HCT116 (cell line): Measurements from ENCODE around the gene GDI1. TPM values are rescaled to one million over a fixed set of nuclear protein-coding genes. Genes with fewer than 3 reads are reported as not detected.

Experiments used
- ATAC-seq: fragments of 200-7000 bp; cut with Tn5 transposase; 2 replicates; pipeline ENCODE4 v1.9.1; 2020; ENCODE audit warnings: mild to moderate bottlenecking, moderate library complexity
- BruUV-seq: library from RNA; stranded (reverse); fragments of 400-500 nt; replicated peaks from 2 replicates; lab custom pipeline; 2021; lab: Mats Ljungman, UMichigan
- CTCF ChIA-PET: fragments of 300-600 bp; sonication (Branson Sonifier 250); formaldehyde crosslinking; loops from one replicate; lab custom pipeline; 2021; ENCODE audit warnings: antibody characterized with exemption; lab: Charles Lee
- POLR2A ChIA-PET: fragments of 300-600, 350-600 bp; sonication (Branson Sonifier 250); formaldehyde crosslinking; loops from one replicate; lab custom pipeline; 2021; ENCODE audit warnings: antibody characterized with exemption; lab: Charles Lee
- RAD21 ChIA-PET, 2 experiments: fragments of 300-600 bp; sonication (Branson Sonifier 250); formaldehyde crosslinking; loops; one replicate each; lab custom pipeline; 2023; ENCODE audit warnings: low total read pairs in 2 of 2; ENCODE audit not compliant: uncharacterized antibody in 2 of 2, unreplicated experiment in 2 of 2, low non-redundant PET in 1 of 2; lab: Charles Lee
- DNase-seq: peaks from one replicate; pipeline ENCODE4 v3.0.0-alpha.2; 2010; ENCODE audit warnings: low read depth, low spot score
- H2AFZ ChIP-seq: fragments of 200-600 bp; shearing (Covaris generic), sonication (generic); 2 replicates; pipeline ENCODE4 v1.6.1; 2017; ENCODE audit warnings: low read depth, mixed run types, mixed read lengths, antibody characterized with exemption, low read length; ENCODE audit not compliant: poor library complexity, severe bottlenecking
- H3K27ac ChIP-seq: 2 replicates; pipeline ENCODE4 v1.5.1; 2012; ENCODE audit warnings: low read depth, low read length
- H3K27me3 ChIP-seq: fragments of 200-600 bp; sonication (generic); 2 replicates; pipeline ENCODE4 v1.6.1; 2016; ENCODE audit warnings: mixed run types, low read length, mixed read lengths; ENCODE audit not compliant: insufficient read depth
- H3K36me3 ChIP-seq, 2 experiments: fragments of 200-500 bp in 1 of 2; fragments of 200-600 bp in 1 of 2; sonication (Bioruptor generic) in 1 of 2; sonication (generic) in 1 of 2; 2 replicates each; pipeline versions ENCODE4 v1.5.1 to v1.6.1; 2014 to 2016; ENCODE audit warnings: low read length in 2 of 2, inconsistent platforms in 1 of 2, mixed read lengths in 1 of 2, mixed run types in 1 of 2; ENCODE audit not compliant: insufficient read depth in 2 of 2, control insufficient read depth in 1 of 2
- H3K4me1 ChIP-seq, 2 experiments: fragments of 200-600 bp in 1 of 2; sonication (generic) in 1 of 2; 2 replicates each; pipeline versions ENCODE4 v1.5.1 to v1.6.1; 2012 to 2017; ENCODE audit warnings: low read length in 2 of 2, inconsistent platforms in 1 of 2, mild to moderate bottlenecking in 1 of 2, mixed read lengths in 1 of 2, mixed run types in 1 of 2, moderate library complexity in 1 of 2; ENCODE audit not compliant: insufficient read depth in 2 of 2, control insufficient read depth in 1 of 2
- H3K4me2 ChIP-seq: fragments of 200-600 bp; sonication (generic); 2 replicates; pipeline ENCODE4 v1.6.1; 2017; ENCODE audit warnings: mixed run types, low read length, mixed read lengths
- H3K4me3 ChIP-seq, 2 experiments: fragments of 200-600 bp in 1 of 2; sonication (generic) in 1 of 2; replicated peaks in 1 of 2; 2 replicates each; pipeline ENCODE4 v1.5.1; 2011 to 2016; ENCODE audit warnings: low read length in 2 of 2, control low read depth in 1 of 2, low read depth in 1 of 2, mild to moderate bottlenecking in 1 of 2, mixed read lengths in 1 of 2, mixed run types in 1 of 2
- H3K79me2 ChIP-seq: fragments of 200-600 bp; sonication (generic); 2 replicates; pipeline ENCODE4 v1.6.1; 2017; ENCODE audit warnings: mild to moderate bottlenecking, mixed run types, low read length, moderate library complexity, mixed read lengths; ENCODE audit not compliant: insufficient read depth
- H3K9ac ChIP-seq: fragments of 200-600 bp; sonication (generic); 2 replicates; pipeline ENCODE4 v1.6.1; 2016; ENCODE audit warnings: low read length, mixed read lengths
- H3K9me2 ChIP-seq: fragments of 200-600 bp; sonication (generic), shearing (Covaris generic); 2 replicates; pipeline ENCODE4 v1.6.1; 2017; ENCODE audit warnings: mixed run types, mild to moderate bottlenecking, moderate library complexity; ENCODE audit not compliant: insufficient read depth
- H3K9me3 ChIP-seq, 2 experiments: fragments of 200-500 bp in 1 of 2; fragments of 200-600 bp in 1 of 2; sonication (Bioruptor generic) in 1 of 2; sonication (generic) in 1 of 2; 2 replicates each; pipeline ENCODE4 v1.6.1; 2014 to 2017; ENCODE audit warnings: low read length in 2 of 2, mixed read lengths in 2 of 2, inconsistent platforms in 1 of 2, low read depth in 1 of 2, mild to moderate bottlenecking in 1 of 2, mixed run types in 1 of 2, moderate library complexity in 1 of 2; ENCODE audit not compliant: control insufficient read depth in 1 of 2, insufficient read depth in 1 of 2
- H4K20me1 ChIP-seq: fragments of 200-600 bp; sonication (generic), shearing (Covaris generic); 2 replicates; pipeline ENCODE4 v1.6.1; 2017; ENCODE audit warnings: mixed run types, mild to moderate bottlenecking, moderate library complexity; ENCODE audit not compliant: insufficient read depth
- CBX3 ChIP-seq: IDR thresholded peaks from 2 replicates; pipeline ENCODE4 v1.6.1; 2012; ENCODE audit warnings: low read depth
- CEBPB ChIP-seq: IDR thresholded peaks from 2 replicates; pipeline ENCODE4 v1.6.1; 2012; ENCODE audit warnings: low read depth
- CTCF ChIP-seq, 3 experiments: fragments of 200-600 bp in 1 of 3; sonication (generic) in 1 of 3; IDR thresholded peaks in 2 of 3; conservative IDR thresholded peaks in 1 of 3; 2 replicates each; pipeline ENCODE4 v1.5.1; 2012 to 2017; ENCODE audit warnings: low read depth in 2 of 3, low read length in 2 of 3, antibody characterized with exemption in 1 of 3, borderline replicate concordance in 1 of 3, control low read depth in 1 of 3, mild to moderate bottlenecking in 1 of 3, mixed read lengths in 1 of 3, mixed run types in 1 of 3, moderate library complexity in 1 of 3; ENCODE audit not compliant: insufficient read depth in 1 of 3
- EGR1 ChIP-seq: IDR thresholded peaks from 2 replicates; pipeline ENCODE4 v1.6.1; 2012; ENCODE audit warnings: low read depth
- ELF1 ChIP-seq: IDR thresholded peaks from 2 replicates; pipeline ENCODE4 v1.6.1; 2012; ENCODE audit warnings: low read depth, borderline replicate concordance
- EZH2 ChIP-seq: fragments of 200-600 bp; sonication (generic); IDR thresholded peaks from 2 replicates; pipeline ENCODE4 v1.6.1; 2017; ENCODE audit warnings: antibody characterized with exemption, mixed run types
- EZH2phosphoT487 ChIP-seq: fragments of 200-600 bp; IDR thresholded peaks from 2 replicates; pipeline ENCODE4 v1.6.1; 2018; ENCODE audit warnings: antibody characterized with exemption, borderline replicate concordance
- FOSL1 ChIP-seq: IDR thresholded peaks from 2 replicates; pipeline ENCODE4 v1.6.1; 2012; ENCODE audit warnings: low read depth
- JUND ChIP-seq: IDR thresholded peaks from 2 replicates; pipeline ENCODE4 v1.6.1; 2012
- POLR2A ChIP-seq: IDR thresholded peaks from 2 replicates; pipeline ENCODE4 v1.7.0; 2011; ENCODE audit warnings: borderline replicate concordance; ENCODE audit not compliant: insufficient read depth, insufficient read length; ENCODE audit errors: extremely low read depth
- POLR2AphosphoS5 ChIP-seq: IDR thresholded peaks from 2 replicates; pipeline ENCODE4 v1.6.1; 2011; ENCODE audit warnings: mild to moderate bottlenecking, low read depth, low read length, moderate library complexity
- SIN3A ChIP-seq: IDR thresholded peaks from 2 replicates; pipeline ENCODE4 v1.6.1; 2012; ENCODE audit warnings: low read depth
- YY1 ChIP-seq: IDR thresholded peaks from 2 replicates; pipeline ENCODE4 v1.6.1; 2011; ENCODE audit warnings: low read length, low read depth, moderate library complexity, mild to moderate bottlenecking; ENCODE audit not compliant: insufficient replicate concordance; ENCODE audit errors: extremely low read depth
- ZFX ChIP-seq: fragments of 450-650 bp; IDR thresholded peaks from 2 replicates; pipeline ENCODE4 v1.6.1; 2017
- intact Hi-C: fragments of 100-400 bp; cut with micrococcal nuclease; formaldehyde crosslinking; loops from 2 replicates; pipeline ENCODE4 v1.10.0; 2022
- total RNA-seq: library from RNA; stranded (reverse); gene quantifications from one replicate; pipeline ENCODE4 v1.2.1, GENCODE V29; 2021; ENCODE audit not compliant: unreplicated experiment
- TF ChIP-seq, protein P1 (sequence below): IDR thresholded peaks from 2 replicates; pipeline ENCODE4 v1.6.1; 2012
- TF ChIP-seq, protein P2 (sequence below): IDR thresholded peaks from 2 replicates; pipeline ENCODE4 v1.6.1; 2012

GDI1 gene
- total RNA-seq, 1 experiment from 2014 or later = 122 TPM

- H3K9ac ChIP-seq = no peak overlapping the region
- no TSS peak for BruUV-seq
- H3K4me3 ChIP-seq = no peak overlapping the region
- TF ChIP-seq EZH2phosphoT487 (no peak), FOSL1 (no peak), CBX3 (no peak), ELF1 (no peak), POLR2AphosphoS5 (no peak), EZH2 (no peak), CTCF (IDR thresholded peaks at IDR 0.05 in 2 of 3, conservative IDR thresholded peaks at IDR 0.05 in 1 of 3; ENCODE audit: borderline replicate concordance in 1 of 3, insufficient read depth in 1 of 3, low read depth in 2 of 3, low read length in 2 of 3) (no peak), ZFX (no peak), POLR2A (no peak), CEBPB (no peak), YY1 (no peak), JUND (no peak), SIN3A (no peak), EGR1 (no peak)
- TF ChIP-seq, protein P1, sequence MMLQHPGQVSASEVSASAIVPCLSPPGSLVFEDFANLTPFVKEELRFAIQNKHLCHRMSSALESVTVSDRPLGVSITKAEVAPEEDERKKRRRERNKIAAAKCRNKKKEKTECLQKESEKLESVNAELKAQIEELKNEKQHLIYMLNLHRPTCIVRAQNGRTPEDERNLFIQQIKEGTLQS = no peak
- TF ChIP-seq, protein P2, sequence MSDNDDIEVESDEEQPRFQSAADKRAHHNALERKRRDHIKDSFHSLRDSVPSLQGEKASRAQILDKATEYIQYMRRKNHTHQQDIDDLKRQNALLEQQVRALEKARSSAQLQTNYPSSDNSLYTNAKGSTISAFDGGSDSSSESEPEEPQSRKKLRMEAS = no peak
- ChIA-PET CTCF (no interaction called here), RAD21 (no interaction called here), POLR2A (no interaction called here)
- no peak for ATAC-seq
- H3K79me2 ChIP-seq = peaks cover 4% of the 10 kb centered on the region; the same call in 1 of the 2 replicates
- H3K9me3 ChIP-seq = no peaks in the 10 kb centered on the region
- no peak overlapping the region for H3K4me2 ChIP-seq
- no peaks in the 10 kb centered on the region for H3K9me2 ChIP-seq
- no peak overlapping the region for H3K27ac ChIP-seq
- H3K4me1 ChIP-seq = no peaks in the 10 kb centered on the region
- no peak for DNase-seq
- H2AFZ ChIP-seq = no peak overlapping the region
- no peaks in the 10 kb centered on the region for H4K20me1 ChIP-seq
- no peaks in the 10 kb centered on the region for H3K27me3 ChIP-seq
- intact Hi-C loops = no loop called here
- peaks cover 2 to 4% of the 10 kb centered on the region in 2 experiments; a peak in 1 of 4 replicates for H3K36me3 ChIP-seq
Observed at GRCh38 chrX:154465601-154466000, 28.6 kb downstream of the GDI1 start.
